ENCODE results near the gene SF3B2.

SF3B2 gene

GRCh38 chr11:66062408-66062807 is 10.2 kb downstream of the SF3B2 start:
- H3K9ac ChIP-seq (ENCODE audit: low read length in 5 of 5), result no peak overlapping the region
- no peak overlapping the region for H3K27ac ChIP-seq (ENCODE audit: low read depth, low read length)
- H3K4me1 ChIP-seq (ENCODE audit: control insufficient read depth in 5 of 5, insufficient read depth in 5 of 5, low read length in 5 of 5), result peaks cover 0 to 11% (median 0%) of the 10 kb centered on the region in 5 donors
- no peak overlapping the region for H3K4me3 ChIP-seq (ENCODE audit: low read depth in 1 of 5, low read length in 5 of 5)
- no peaks in the 10 kb centered on the region for H3K9me3 ChIP-seq (ENCODE audit: control insufficient read depth in 5 of 5, low read length in 5 of 5)
- no peaks in the 10 kb centered on the region for H3K27me3 ChIP-seq (ENCODE audit: control insufficient read depth in 5 of 5, insufficient read depth in 4 of 5, low read length in 5 of 5)
- peaks cover 44 to 94% (median 90%) of the 10 kb centered on the region in 5 donors for H3K36me3 ChIP-seq (ENCODE audit: control insufficient read depth in 5 of 5, insufficient read depth in 5 of 5, low read length in 5 of 5)

- Histone ChIP-seq H3K36me3 (ENCODE audit: control insufficient read depth in 5 of 5, insufficient read depth in 5 of 5, low read length in 5 of 5) (peaks cover 45 to 94% (median 85%) of the 10 kb centered on the region in 5 donors), H3K9ac (ENCODE audit: low read length in 5 of 5) (no peak overlapping the region), H3K27me3 (ENCODE audit: control insufficient read depth in 5 of 5, insufficient read depth in 4 of 5, low read length in 5 of 5) (no peaks in the 10 kb centered on the region), H3K9me3 (ENCODE audit: control insufficient read depth in 5 of 5, low read length in 5 of 5) (no peaks in the 10 kb centered on the region), H3K4me1 (ENCODE audit: control insufficient read depth in 5 of 5, insufficient read depth in 5 of 5, low read length in 5 of 5) (peaks cover 2 to 26% (median 14%) of the 10 kb centered on the region in 5 donors), H3K27ac (ENCODE audit: low read depth, low read length) (no peak overlapping the region), H3K4me3 (ENCODE audit: low read depth in 1 of 5, low read length in 5 of 5) (no peak overlapping the region)
Observed at GRCh38 chr11:66063900-66064299, 11.7 kb downstream of the SF3B2 start.

- Histone ChIP-seq H3K9ac (ENCODE audit: low read length in 5 of 5) (no peak overlapping the region), H3K4me1 (ENCODE audit: control insufficient read depth in 5 of 5, insufficient read depth in 5 of 5, low read length in 5 of 5) (peaks cover 2 to 33% (median 21%) of the 10 kb centered on the region in 5 donors), H3K27me3 (ENCODE audit: control insufficient read depth in 5 of 5, insufficient read depth in 4 of 5, low read length in 5 of 5) (no peaks in the 10 kb centered on the region), H3K36me3 (ENCODE audit: control insufficient read depth in 5 of 5, insufficient read depth in 5 of 5, low read length in 5 of 5) (peaks cover 45 to 87% (median 78%) of the 10 kb centered on the region in 5 donors), H3K9me3 (ENCODE audit: control insufficient read depth in 5 of 5, low read length in 5 of 5) (no peaks in the 10 kb centered on the region), H3K4me3 (ENCODE audit: low read depth in 1 of 5, low read length in 5 of 5) (no peak overlapping the region), H3K27ac (ENCODE audit: low read depth, low read length) (no peak overlapping the region)
Observed at GRCh38 chr11:66064571-66064970, 12.4 kb downstream of the SF3B2 start.

DNA sequence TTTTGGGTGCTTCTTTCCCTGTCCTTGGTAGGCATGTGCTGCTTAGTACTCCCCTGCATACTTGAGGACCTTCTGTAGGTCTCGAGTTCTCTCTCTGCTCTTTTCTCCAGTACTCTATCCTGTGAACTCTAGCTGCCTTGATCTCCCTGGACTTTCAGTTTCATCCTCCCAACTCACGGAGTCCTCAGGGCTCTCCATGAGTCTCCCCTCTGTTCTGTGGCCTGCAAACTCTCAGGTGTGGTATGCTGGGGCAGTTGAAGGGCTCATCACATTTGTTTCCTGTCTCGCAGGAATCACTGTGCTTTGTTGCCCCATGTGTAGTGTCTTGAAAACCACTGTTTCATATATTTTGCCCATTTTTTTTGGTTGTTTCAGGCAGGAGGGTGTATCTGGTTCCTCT is 14.6 kb downstream of the SF3B2 start:
- Histone ChIP-seq H3K36me3 (ENCODE audit: control insufficient read depth in 5 of 5, insufficient read depth in 5 of 5, low read length in 5 of 5) (peaks cover 35 to 66% (median 56%) of the 10 kb centered on the region in 5 donors), H3K9me3 (ENCODE audit: control insufficient read depth in 5 of 5, low read length in 5 of 5) (no peaks in the 10 kb centered on the region), H3K27ac (ENCODE audit: low read depth, low read length) (peak overlapping the region; percentile 35), H3K4me1 (ENCODE audit: control insufficient read depth in 5 of 5, insufficient read depth in 5 of 5, low read length in 5 of 5) (peaks cover 6 to 44% (median 30%) of the 10 kb centered on the region in 5 donors), H3K4me3 (ENCODE audit: low read depth in 1 of 5, low read length in 5 of 5) (no peak overlapping the region), H3K9ac (ENCODE audit: low read length in 5 of 5) (peak overlapping the region in 1 of 5 donors; percentile 53), H3K27me3 (ENCODE audit: control insufficient read depth in 5 of 5, insufficient read depth in 4 of 5, low read length in 5 of 5) (no peaks in the 10 kb centered on the region)

GRCh38 chr11:66067640-66068039 is 15.5 kb downstream of the SF3B2 start:
- Histone ChIP-seq H3K4me3 (ENCODE audit: low read depth in 1 of 5, low read length in 5 of 5) (no peak overlapping the region), H3K27me3 (ENCODE audit: control insufficient read depth in 5 of 5, insufficient read depth in 4 of 5, low read length in 5 of 5) (no peaks in the 10 kb centered on the region), H3K27ac (ENCODE audit: low read depth, low read length) (peak overlapping the region; percentile 99), H3K9me3 (ENCODE audit: control insufficient read depth in 5 of 5, low read length in 5 of 5) (no peaks in the 10 kb centered on the region), H3K9ac (ENCODE audit: low read length in 5 of 5) (no peak overlapping the region), H3K36me3 (ENCODE audit: control insufficient read depth in 5 of 5, insufficient read depth in 5 of 5, low read length in 5 of 5) (peaks cover 33 to 62% (median 50%) of the 10 kb centered on the region in 5 donors), H3K4me1 (ENCODE audit: control insufficient read depth in 5 of 5, insufficient read depth in 5 of 5, low read length in 5 of 5) (peaks cover 6 to 53% (median 39%) of the 10 kb centered on the region in 5 donors)

GRCh38 chr11:66068154-66068821 is 16.1 kb downstream of the SF3B2 start:
- Histone ChIP-seq H3K27me3 (ENCODE audit: control insufficient read depth in 5 of 5, insufficient read depth in 4 of 5, low read length in 5 of 5) (no peaks in the 10 kb centered on the region), H3K27ac (ENCODE audit: low read depth, low read length) (peak overlapping the region; percentile 99), H3K4me3 (ENCODE audit: low read depth in 1 of 5, low read length in 5 of 5) (no peak overlapping the region), H3K36me3 (ENCODE audit: control insufficient read depth in 5 of 5, insufficient read depth in 5 of 5, low read length in 5 of 5) (peaks cover 27 to 58% (median 47%) of the 10 kb centered on the region in 5 donors), H3K9me3 (ENCODE audit: control insufficient read depth in 5 of 5, low read length in 5 of 5) (no peaks in the 10 kb centered on the region), H3K4me1 (ENCODE audit: control insufficient read depth in 5 of 5, insufficient read depth in 5 of 5, low read length in 5 of 5) (peaks cover 6 to 54% (median 40%) of the 10 kb centered on the region in 5 donors), H3K9ac (ENCODE audit: low read length in 5 of 5) (peak overlapping the region; percentile 16 to 88 (median 79))

DNA sequence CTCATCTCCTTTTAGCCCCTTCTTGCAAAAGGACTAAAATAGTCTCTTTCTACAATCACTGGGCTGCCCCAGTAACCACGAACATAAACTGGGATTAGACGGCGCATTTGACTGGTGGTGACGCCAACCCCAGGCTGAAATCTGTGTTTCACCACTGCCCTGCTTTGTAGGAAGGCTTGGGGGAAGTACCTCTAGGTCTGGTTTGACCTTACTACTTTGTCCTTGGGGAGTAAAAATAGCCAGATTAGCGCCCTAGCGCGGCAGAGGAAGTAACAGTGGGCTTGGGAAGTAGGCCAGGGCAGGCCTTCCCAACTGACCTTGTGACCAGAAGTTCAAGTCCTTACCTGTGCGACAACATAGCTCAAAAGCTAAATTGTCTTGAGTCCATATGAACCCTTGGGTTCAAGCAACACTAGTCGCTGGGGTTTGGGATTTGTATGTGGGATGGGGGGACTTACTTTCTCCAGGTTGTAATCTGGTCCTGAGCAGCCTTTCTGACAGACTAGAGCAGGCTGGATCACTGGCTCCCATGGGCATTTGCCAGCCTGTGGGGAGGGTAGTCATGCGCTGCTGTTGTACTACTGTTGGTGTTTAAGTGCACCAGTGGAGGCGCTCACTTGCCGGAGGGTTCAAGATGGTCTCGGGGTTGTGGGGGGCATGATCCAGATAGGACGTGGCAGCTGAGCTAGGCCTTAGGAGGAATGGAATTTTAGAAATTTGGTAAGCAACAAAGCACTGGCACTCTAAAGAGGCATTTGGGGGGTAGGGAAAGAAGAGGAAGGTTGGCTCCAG is 17.0 kb downstream of the SF3B2 start:
- Histone ChIP-seq H3K4me1 (ENCODE audit: control insufficient read depth in 5 of 5, insufficient read depth in 5 of 5, low read length in 5 of 5) (peaks cover 6 to 54% (median 36%) of the 10 kb centered on the region in 5 donors), H3K9me3 (ENCODE audit: control insufficient read depth in 5 of 5, low read length in 5 of 5) (no peaks in the 10 kb centered on the region), H3K27me3 (ENCODE audit: control insufficient read depth in 5 of 5, insufficient read depth in 4 of 5, low read length in 5 of 5) (no peaks in the 10 kb centered on the region), H3K27ac (ENCODE audit: low read depth, low read length) (peak overlapping the region; percentile 99), H3K36me3 (ENCODE audit: control insufficient read depth in 5 of 5, insufficient read depth in 5 of 5, low read length in 5 of 5) (peaks cover 22 to 51% (median 41%) of the 10 kb centered on the region in 5 donors), H3K4me3 (ENCODE audit: low read depth in 1 of 5, low read length in 5 of 5) (peak overlapping the region; percentile 42 to 77 (median 73)), H3K9ac (ENCODE audit: low read length in 5 of 5) (peak overlapping the region; percentile 16 to 88 (median 79))

DNA sequence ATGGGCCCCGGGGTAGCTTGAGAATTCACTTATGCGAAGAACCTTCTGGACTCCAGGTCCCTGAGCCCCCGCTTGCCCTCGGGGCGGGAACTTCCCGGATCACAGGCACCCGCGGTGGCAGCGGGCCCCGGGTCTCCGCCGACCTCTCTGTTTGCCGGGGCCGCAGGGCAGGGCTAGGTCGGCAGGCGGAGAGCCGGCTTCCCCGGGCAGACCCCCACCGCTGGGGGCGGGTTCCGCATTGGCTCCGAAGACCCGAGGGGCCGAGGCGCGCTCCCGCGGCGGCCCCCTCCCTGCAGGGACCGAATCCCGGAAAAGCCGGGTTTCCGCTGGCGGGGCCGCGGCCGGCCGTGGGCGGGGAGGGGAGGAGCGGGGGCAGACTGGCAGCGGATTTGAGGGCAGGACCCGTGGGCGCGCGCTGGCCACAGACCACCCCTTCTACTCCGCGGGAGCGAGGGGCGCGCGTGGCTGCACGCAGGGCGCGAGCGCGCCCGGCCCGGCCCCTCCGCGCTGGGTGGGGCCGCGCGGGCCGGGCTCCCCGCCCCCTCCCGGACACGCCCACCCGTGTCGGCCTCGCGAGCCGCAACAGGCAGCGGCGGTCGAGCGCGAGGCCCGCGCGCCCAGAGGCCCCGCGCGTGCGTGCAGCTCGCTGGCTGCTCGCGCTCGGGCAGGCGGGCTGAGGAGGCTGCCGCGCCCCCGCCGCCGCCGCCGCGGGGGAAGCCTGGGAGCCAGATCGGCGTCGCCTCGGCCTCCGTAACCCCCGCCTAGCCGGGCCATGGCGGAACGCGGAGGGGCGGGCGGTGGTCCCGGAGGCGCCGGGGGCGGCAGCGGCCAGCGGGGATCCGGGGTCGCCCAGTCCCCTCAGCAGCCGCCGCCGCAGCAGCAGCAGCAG is 17.8 kb downstream of the SF3B2 start, which contains the start of gene PACS1:
Gene PACS1, plus strand, starts transcription at position 558 of the 889 bp plus-strand sequence. Its CDS starts 215 bp downstream, at position 773.
- peaks cover 6 to 54% (median 36%) of the 10 kb centered on the region in 5 donors for H3K4me1 ChIP-seq (ENCODE audit: control insufficient read depth in 5 of 5, insufficient read depth in 5 of 5, low read length in 5 of 5)
- peak within 1 kb of the TSS; percentile 79 to 95 (median 84) for H3K9ac ChIP-seq (ENCODE audit: low read length in 5 of 5)
- peak within 1 kb of the TSS; percentile 99 for H3K27ac ChIP-seq (ENCODE audit: low read depth, low read length)
- H3K4me3 ChIP-seq (ENCODE audit: low read depth in 1 of 5, low read length in 5 of 5), result peak within 1 kb of the TSS; percentile 71 to 77 (median 73)
- peaks cover 18 to 48% (median 36%) of the 10 kb centered on the region in 5 donors for H3K36me3 ChIP-seq (ENCODE audit: control insufficient read depth in 5 of 5, insufficient read depth in 5 of 5, low read length in 5 of 5)
- no peaks in the 10 kb centered on the region for H3K9me3 ChIP-seq (ENCODE audit: control insufficient read depth in 5 of 5, low read length in 5 of 5)
- no peaks in the 10 kb centered on the region for H3K27me3 ChIP-seq (ENCODE audit: control insufficient read depth in 5 of 5, insufficient read depth in 4 of 5, low read length in 5 of 5)

GRCh38 chr11:66070604-66071380 is 18.6 kb downstream of the SF3B2 start:
- peak overlapping the region; percentile 78 to 95 (median 83) for H3K9ac ChIP-seq (ENCODE audit: low read length in 5 of 5)
- H3K27me3 ChIP-seq (ENCODE audit: control insufficient read depth in 5 of 5, insufficient read depth in 4 of 5, low read length in 5 of 5), result no peaks in the 10 kb centered on the region
- peak overlapping the region; percentile 65 to 77 (median 73) for H3K4me3 ChIP-seq (ENCODE audit: low read depth in 1 of 5, low read length in 5 of 5)
- H3K36me3 ChIP-seq (ENCODE audit: control insufficient read depth in 5 of 5, insufficient read depth in 5 of 5, low read length in 5 of 5), result peaks cover 12 to 42% (median 32%) of the 10 kb centered on the region in 5 donors
- peak overlapping the region; percentile 88 for H3K27ac ChIP-seq (ENCODE audit: low read depth, low read length)
- no peaks in the 10 kb centered on the region for H3K9me3 ChIP-seq (ENCODE audit: control insufficient read depth in 5 of 5, low read length in 5 of 5)
- peaks cover 6 to 54% (median 36%) of the 10 kb centered on the region in 5 donors for H3K4me1 ChIP-seq (ENCODE audit: control insufficient read depth in 5 of 5, insufficient read depth in 5 of 5, low read length in 5 of 5)
